HepG2 (cell line): Measurements from ENCODE around the gene INSR. TPM values are rescaled to one million over a fixed set of nuclear protein-coding genes. Genes with fewer than 3 reads are reported as not detected.

Experiments used
- ATAC-seq: fragments of 200-7000 bp; cut with Tn5 transposase; 3 replicates; pipeline ENCODE4 v1.9.1; 2020; ENCODE audit warnings: mild to moderate bottlenecking, moderate library complexity
- BruUV-seq: library from RNA; stranded (reverse); fragments of 400-500 nt; replicated peaks from 2 replicates; lab custom pipeline; 2021; lab: Mats Ljungman, UMichigan
- CTCF ChIA-PET: fragments of 300-600 bp; formaldehyde crosslinking; extraction: SDS; loops from one replicate; lab custom pipeline; 2021; ENCODE audit warnings: low total read pairs, inconsistent platforms, low intra/inter-chr PET ratio; lab: Yijun Ruan, JAX
- POLR2A ChIA-PET: fragments of 350-600 bp; sonication (Branson Sonifier 250); formaldehyde crosslinking; loops from one replicate; lab custom pipeline; 2020; ENCODE audit warnings: antibody characterized with exemption, inconsistent platforms; lab: Yijun Ruan, JAX
- DNase-seq: peaks from one replicate; pipeline ENCODE4 v3.0.0-alpha.2; 2015; ENCODE audit warnings: low spot score
- FAIRE-seq: peaks from 3 replicates; lab custom pipeline; 2011; peaks lifted over from hg19 to GRCh38; lab: Jason Lieb, UNC
- H2AFZ ChIP-seq: one replicate; pipeline ENCODE4 v1.6.1; 2011; ENCODE audit warnings: low read length, inconsistent platforms
- H3K27ac ChIP-seq: fragments of 300-600 bp; 3 replicates; pipeline ENCODE4 v1.8.0; 2011; ENCODE audit warnings: mixed run types, mild to moderate bottlenecking, mixed read lengths, low read length, inconsistent platforms; ENCODE audit not compliant: insufficient read depth; ENCODE audit errors: extremely low read length
- H3K27me3 ChIP-seq, 2 experiments: fragments of 200-600 bp in 1 of 2; 2 replicates in 1 of 2; 3 replicates in 1 of 2; pipeline versions ENCODE4 v1.6.0 to v1.8.0; 2011; ENCODE audit warnings: low read length in 2 of 2, mild to moderate bottlenecking in 2 of 2, moderate library complexity in 2 of 2, inconsistent platforms in 1 of 2; ENCODE audit not compliant: insufficient read depth in 2 of 2, control insufficient read depth in 1 of 2
- H3K36me3 ChIP-seq, 2 experiments: fragments of 200-600 bp in 1 of 2; replicated peaks in 1 of 2; 2 replicates in 1 of 2; 3 replicates in 1 of 2; pipeline versions ENCODE4 v1.5.1 to v1.8.0; 2011; ENCODE audit warnings: low read length in 2 of 2, inconsistent platforms in 1 of 2; ENCODE audit not compliant: insufficient read depth in 2 of 2, control insufficient read depth in 1 of 2
- H3K4me1 ChIP-seq: 2 replicates; pipeline ENCODE4 v1.5.1; 2012; ENCODE audit warnings: low read length, inconsistent platforms; ENCODE audit not compliant: insufficient read depth
- H3K4me2 ChIP-seq: 2 replicates; pipeline ENCODE4 v1.6.0; 2011; ENCODE audit warnings: low read depth, low read length, inconsistent platforms
- H3K4me3 ChIP-seq, 3 experiments: fragments of 200-600 bp in 1 of 3; sonication (generic), shearing (Covaris generic) in 1 of 3; replicated peaks in 1 of 3; 2 replicates each; pipeline ENCODE4 v1.5.1; 2011 to 2016; ENCODE audit warnings: low read length in 3 of 3, inconsistent platforms in 2 of 3, low read depth in 2 of 3, mild to moderate bottlenecking in 2 of 3, control low read depth in 1 of 3, mixed read lengths in 1 of 3; ENCODE audit not compliant: insufficient read depth in 1 of 3
- H3K79me2 ChIP-seq: one replicate; pipeline ENCODE4 v1.6.1; 2011; ENCODE audit warnings: low read length, inconsistent platforms; ENCODE audit not compliant: insufficient read depth
- H3K9ac ChIP-seq: 2 replicates; pipeline ENCODE4 v1.6.0; 2011; ENCODE audit warnings: mild to moderate bottlenecking, low read depth, low read length, inconsistent platforms; ENCODE audit not compliant: insufficient read depth
- H3K9me3 ChIP-seq: 2 replicates; pipeline ENCODE4 v1.5.1; 2012; ENCODE audit warnings: mild to moderate bottlenecking, low read length
- H4K20me1 ChIP-seq: 2 replicates; pipeline ENCODE4 v1.6.0; 2011; ENCODE audit warnings: inconsistent platforms, mild to moderate bottlenecking, low read length, moderate library complexity; ENCODE audit not compliant: insufficient read depth
- EHMT2 ChIP-seq: fragments of 200-600 bp; sonication (generic); IDR thresholded peaks from 2 replicates; pipeline ENCODE4 v1.7.0; 2017; ENCODE audit warnings: antibody characterized with exemption, low read depth, low read length, borderline replicate concordance
- GATAD2A ChIP-seq: IDR thresholded peaks from 2 replicates; pipeline ENCODE4 v1.6.1; 2016
- GMEB2 ChIP-seq: IDR thresholded peaks from 2 replicates; pipeline ENCODE4 v1.6.1; 2016; ENCODE audit warnings: missing biosample characterization, missing genetic modification reagents, low read depth
- MED1 ChIP-seq: sonication (generic); formaldehyde crosslinking; IDR thresholded peaks from 2 replicates; pipeline ENCODE4 v1.4.0; 2020; ENCODE audit warnings: missing genetic modification reagents
- POLR2A ChIP-seq, 2 experiments: IDR thresholded peaks; 2 replicates each; pipeline ENCODE4 v1.6.1; 2011; ENCODE audit warnings: low read depth in 2 of 2, low read length in 2 of 2, mild to moderate bottlenecking in 1 of 2, moderate library complexity in 1 of 2; ENCODE audit not compliant: insufficient read depth in 1 of 2
- PRPF4 ChIP-seq: fragments of 200-400 bp; formaldehyde crosslinking; IDR thresholded peaks from 2 replicates; pipeline ENCODE4 v1.6.1; 2016; ENCODE audit warnings: low read length, low read depth; ENCODE audit not compliant: poor library complexity, severe bottlenecking
- RNF2 ChIP-seq: fragments of 450-650 bp; conservative IDR thresholded peaks from 2 replicates; pipeline ENCODE4 v1.6.1; 2016; ENCODE audit warnings: low read depth
- TFDP1 ChIP-seq: IDR thresholded peaks from 2 replicates; pipeline ENCODE4 v1.6.1; 2016; ENCODE audit warnings: missing compliant biosample characterization, missing genetic modification reagents, borderline replicate concordance
- ZNF232 ChIP-seq: sonication (generic); formaldehyde crosslinking; IDR thresholded peaks from 2 replicates; pipeline ENCODE4 v1.4.0; 2020; ENCODE audit warnings: missing genetic modification reagents, borderline replicate concordance
- ZNF263 ChIP-seq: sonication (generic); formaldehyde crosslinking; IDR thresholded peaks from 2 replicates; pipeline ENCODE4 v1.4.0; 2020; ENCODE audit warnings: missing genetic modification reagents
- ZNF317 ChIP-seq: sonication (generic); formaldehyde crosslinking; IDR thresholded peaks from 2 replicates; pipeline ENCODE4 v1.5.0; 2020; ENCODE audit warnings: mild to moderate bottlenecking, missing genetic modification reagents
- ZNF570 ChIP-seq: sonication (generic); formaldehyde crosslinking; IDR thresholded peaks from 2 replicates; pipeline ENCODE4 v1.4.0; 2020; ENCODE audit warnings: mild to moderate bottlenecking, missing genetic modification reagents, borderline replicate concordance
- ZNF615 ChIP-seq: sonication (generic); formaldehyde crosslinking; IDR thresholded peaks from 2 replicates; pipeline ENCODE4 v1.5.0; 2020; ENCODE audit warnings: mild to moderate bottlenecking, missing genetic modification reagents, borderline replicate concordance
- ZNF781 ChIP-seq: sonication (generic); formaldehyde crosslinking; IDR thresholded peaks from 2 replicates; pipeline ENCODE4 v1.5.1; 2020; ENCODE audit warnings: borderline replicate concordance, mild to moderate bottlenecking, missing genetic modification reagents; ENCODE audit errors: not compliant biosample characterization
- ZNF841 ChIP-seq: sonication (generic); formaldehyde crosslinking; IDR thresholded peaks from 2 replicates; pipeline ENCODE4 v1.8.1; 2023; ENCODE audit warnings: missing genetic modification reagents, borderline replicate concordance
- ZUFSP ChIP-seq: sonication (generic); formaldehyde crosslinking; IDR thresholded peaks from 2 replicates; pipeline ENCODE4 v1.9.0; 2021; ENCODE audit warnings: missing genetic modification reagents, mild to moderate bottlenecking, borderline replicate concordance
- WGBS: methylation state at CpG from one replicate; pipeline ENCODE4 v1.1.6; 2017; ENCODE audit warnings: low lambda C conversion rate; 5-methylcytosine and 5-hydroxymethylcytosine counted together
- in situ Hi-C: cut with HindIII; loops from 2 replicates; pipeline ENCODE4 v1.10.0; 2017; ENCODE audit warnings: low pct_unique_long_range_greater_than_20kb; ENCODE audit not compliant: extremely low pct_ligation_motif_present
- intact Hi-C: fragments of 100-400 bp; cut with micrococcal nuclease; formaldehyde crosslinking; loops from one replicate; pipeline ENCODE4 v1.10.0; 2022; ENCODE audit not compliant: unreplicated experiment
- polyA plus RNA-seq, 8 experiments: library from polyadenylated mRNA; depleted of rRNA in 3 of 8; stranded (reverse) in 7 of 8; unstranded in 1 of 8; fragments of >200 nt; fragmentation: Illumina TruSeq in 4 of 8; extraction: Trizol in 4 of 8; gene quantifications; 2 replicates each; pipeline versions ENCODE4 v1.2.1 to v1.2.3, GENCODE V29; 2011 to 2016; ENCODE audit warnings: low read depth in 4 of 8, missing spikeins in 1 of 8, mixed read lengths in 1 of 8; ENCODE audit not compliant: insufficient read depth in 1 of 8
- total RNA-seq, 5 experiments: library from RNA; depleted of rRNA; stranded (reverse); fragments of >200 nt; fragmentation: Illumina TruSeq; extraction: Trizol; gene quantifications; 2 replicates each; pipeline ENCODE4 v1.2.3, GENCODE V29; 2016; ENCODE audit warnings: low read depth in 1 of 5
- TF ChIP-seq, protein P1 (sequence below): sonication (generic); formaldehyde crosslinking; IDR thresholded peaks from 2 replicates; pipeline ENCODE4 v1.4.0; 2020; ENCODE audit warnings: mild to moderate bottlenecking, missing genetic modification reagents, borderline replicate concordance

INSR gene
- total and polyA plus RNA-seq, 2 of the 13 experiments (the other 11 are each of a cell fraction or from before 2014, with no cell fraction given), result 24.2 to 29.8 TPM

DNA sequence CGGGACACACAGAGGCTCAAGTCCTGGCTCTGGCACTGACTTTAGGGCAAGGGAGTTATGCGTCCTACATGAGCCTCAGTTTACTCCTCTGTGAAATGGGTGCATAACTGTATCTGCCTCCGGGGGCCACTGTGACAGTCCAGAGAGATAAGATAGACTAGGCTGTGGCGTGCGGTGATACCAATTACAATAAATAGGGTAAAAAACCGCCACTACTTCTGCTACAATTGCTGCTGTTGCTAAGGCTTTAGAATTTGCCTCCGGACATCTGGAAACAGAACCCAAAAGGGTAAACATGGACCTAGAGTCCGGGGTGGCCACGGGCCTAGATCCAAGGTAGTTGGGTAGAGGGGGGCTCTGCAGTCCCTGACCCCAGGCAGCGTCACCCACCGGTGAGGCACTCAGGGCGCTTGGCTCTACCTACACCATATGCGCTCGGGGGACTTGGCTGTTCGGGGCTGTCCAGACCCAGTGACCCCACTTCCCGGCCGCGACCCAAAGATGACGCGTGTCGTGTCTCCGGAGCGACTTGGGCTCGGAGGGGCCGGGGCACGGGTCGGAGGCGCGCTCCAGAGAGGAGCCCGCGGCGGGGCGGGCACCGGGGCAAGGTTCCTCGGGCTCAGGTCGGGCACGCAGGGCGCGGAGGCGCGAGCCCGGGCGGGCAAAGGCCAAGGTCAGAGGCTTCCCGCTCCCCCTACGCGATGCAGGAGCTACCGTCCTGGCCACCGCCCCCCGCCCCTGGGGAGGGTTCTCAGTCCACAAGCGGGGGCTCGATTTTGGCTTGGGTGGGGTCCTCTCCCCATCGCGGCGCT is 1.1 kb downstream of the INSR start:
- Histone ChIP-seq H2AFZ (no peak overlapping the region), H3K27ac (peak overlapping the region; percentile 94), H3K4me3 (peak overlapping the region; percentile 79 to 89 (median 83)), H3K9me3 (no peaks in the 10 kb centered on the region), H3K9ac (peak overlapping the region; percentile 90), H3K4me2 (peak overlapping the region; percentile 86), H3K27me3 (no peaks in the 10 kb centered on the region; a peak in 1 of 5 replicates), H3K79me2 (peaks cover 44% of the 10 kb centered on the region), H3K4me1 (peaks cover 62% of the 10 kb centered on the region), H3K36me3 (no peaks in the 10 kb centered on the region), H4K20me1 (peaks cover 33% of the 10 kb centered on the region)
- CTCF ChIA-PET, result no interaction called here
- intact Hi-C loops (no loop called here), in situ Hi-C loops (loop anchor here (5.0 kb wide), 1 partner anchor 96 kb away; no protein-coding TSS in a partner anchor)
- no TSS peak for BruUV-seq
- ATAC-seq (peak; percentile 47), DNase-seq (peak; percentile 21), FAIRE-seq (no peak)
- 53% methylated on average over 7 of the region's 54 CpGs for WGBS
- POLR2A ChIA-PET, result interaction anchor here (0.8 to 1.8 kb wide), 7 partner anchors 28 to 104 kb away, joined by 3 to 15 read pairs (median 3); no protein-coding TSS in a partner anchor
- TF ChIP-seq MED1 (CRISPR knock-in tag) (peak; percentile 62; the same call in 1 of the 2 replicates), ZNF263 (CRISPR knock-in tag) (no peak), ZNF317 (CRISPR knock-in tag) (no peak), ZNF841 (no peak), ZNF781 (no peak), GMEB2 (CRISPR knock-in tag) (no peak), ZNF570 (CRISPR knock-in tag) (0 out of 2 replicates have a peak, but pooled peaks have one; percentile 41), PRPF4 (no peak), TFDP1 (CRISPR knock-in tag) (peak; percentile 64; the same call in 1 of the 2 replicates), ZNF232 (CRISPR knock-in tag) (no peak), EHMT2 (no peak), ZNF615 (CRISPR knock-in tag) (no peak), ZUFSP (CRISPR knock-in tag) (no peak), POLR2A (IDR thresholded peaks at IDR 0.05; ENCODE audit: insufficient read depth in 1 of 2, low read depth in 2 of 2, low read length in 2 of 2) (peak in 1 of 2 experiments; percentile 53; a peak in 3 of 4 replicates), RNF2 (no peak), GATAD2A (CRISPR knock-in tag) (no peak)
- TF ChIP-seq, protein P1, sequence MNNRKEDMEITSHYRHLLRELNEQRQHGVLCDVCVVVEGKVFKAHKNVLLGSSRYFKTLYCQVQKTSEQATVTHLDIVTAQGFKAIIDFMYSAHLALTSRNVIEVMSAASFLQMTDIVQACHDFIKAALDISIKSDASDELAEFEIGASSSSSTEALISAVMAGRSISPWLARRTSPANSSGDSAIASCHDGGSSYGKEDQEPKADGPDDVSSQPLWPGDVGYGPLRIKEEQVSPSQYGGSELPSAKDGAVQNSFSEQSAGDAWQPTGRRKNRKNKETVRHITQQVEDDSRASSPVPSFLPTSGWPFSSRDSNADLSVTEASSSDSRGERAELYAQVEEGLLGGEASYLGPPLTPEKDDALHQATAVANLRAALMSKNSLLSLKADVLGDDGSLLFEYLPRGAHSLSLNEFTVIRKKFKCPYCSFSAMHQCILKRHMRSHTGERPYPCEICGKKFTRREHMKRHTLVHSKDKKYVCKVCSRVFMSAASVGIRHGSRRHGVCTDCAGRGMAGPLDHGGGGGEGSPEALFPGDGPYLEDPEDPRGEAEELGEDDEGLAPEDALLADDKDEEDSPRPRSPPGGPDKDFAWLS (CRISPR knock-in tag), result 0 out of 2 replicates have a peak, but pooled peaks have one; percentile 49
